GM12891 (cell line): ENCODE measurements around the gene TESK2.

Source experiments
- POLR2A ChIP-seq: IDR thresholded peaks from 2 replicates; pipeline ENCODE4 v1.6.1; 2011; ENCODE audit warnings: low read depth, low read length, control low read depth
- POLR2AphosphoS5 ChIP-seq: IDR thresholded peaks from 2 replicates; pipeline ENCODE4 v1.6.1; 2011; ENCODE audit warnings: low read depth, low read length, control low read depth
- SPI1 ChIP-seq: IDR thresholded peaks from 2 replicates; pipeline ENCODE4 v1.6.1; 2011; ENCODE audit warnings: low read depth, low read length, control low read depth

- TF ChIP-seq SPI1 (no peak), POLR2A (no peak), POLR2AphosphoS5 (no peak)
These were observed 20.6 kb downstream of the TESK2 start for GRCh38 chr1:45470306-45470798.
